GM21825 (cell line): ENCODE measurements around the gene BOD1L2.

Experiments
- ATAC-seq: cut with Tn5 transposase; IDR thresholded peaks from one replicate; pipeline ENCODE4 v1.9.1; 2021; ENCODE audit warnings: mild to moderate bottlenecking, moderate library complexity; ENCODE audit not compliant: unreplicated experiment

The BOD1L2 gene

DNA sequence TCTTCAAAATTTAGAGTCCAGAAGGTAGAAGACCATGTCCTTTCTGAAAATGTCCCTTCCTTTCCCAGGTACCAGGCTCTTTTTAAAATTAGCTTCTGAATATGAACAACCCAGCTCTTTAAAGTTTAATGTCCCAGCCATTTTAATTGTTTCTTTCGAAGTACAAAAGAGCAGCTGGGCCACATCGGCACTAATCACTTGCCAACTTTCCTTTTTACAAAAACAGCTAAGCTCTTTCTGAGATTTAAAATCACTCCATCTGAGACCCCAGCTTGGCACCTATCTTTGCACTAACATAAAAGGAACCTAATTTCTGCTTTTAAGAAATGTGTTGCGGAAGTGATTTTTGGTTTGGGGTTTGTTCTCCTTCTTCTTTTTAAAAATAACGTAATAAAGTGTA, 2.6 kb downstream of the BOD1L2 start:
- ATAC-seq: no peak

GRCh38 chr18:57150081-57150480, 3.2 kb downstream of the BOD1L2 start:
- no peak for ATAC-seq

GRCh38 chr18:57150828-57151227, 3.9 kb downstream of the BOD1L2 start:
- ATAC-seq: no peak

DNA sequence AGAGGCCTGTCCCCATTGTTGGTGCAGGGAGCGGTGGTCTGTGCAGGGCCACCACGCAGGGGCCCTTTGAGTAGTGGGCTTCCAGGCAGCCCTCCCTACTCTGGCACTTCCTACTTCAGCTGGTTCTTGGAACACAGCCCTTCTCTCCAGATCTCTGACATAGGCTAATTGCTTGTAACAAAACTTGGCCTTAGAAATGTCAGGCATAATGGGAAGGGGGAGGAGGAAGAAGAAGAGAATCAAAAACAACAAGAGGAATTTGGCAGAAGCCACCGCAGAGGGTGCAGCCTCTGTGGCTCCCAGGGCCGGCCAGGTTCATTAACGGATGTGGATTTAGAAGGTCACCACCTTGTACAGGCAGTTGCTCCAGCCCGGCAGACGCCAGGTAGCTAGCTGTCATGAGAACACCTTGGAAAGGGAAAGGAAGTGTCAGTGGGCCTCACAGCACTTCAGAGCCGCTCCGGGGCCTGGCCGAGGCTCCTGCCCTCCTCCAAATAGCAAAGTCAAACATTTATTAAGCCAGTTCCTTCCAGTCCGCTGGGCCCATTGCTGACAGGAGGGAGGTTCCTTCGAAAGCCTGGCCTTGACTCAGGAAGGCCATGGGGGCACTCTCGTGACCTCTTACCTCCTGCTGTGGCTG, 7.4 kb downstream of the BOD1L2 start:
- ATAC-seq: no peak

GRCh38 chr18:57164401-57164800, 17.5 kb downstream of the BOD1L2 start:
- ATAC-seq: no peak

DNA sequence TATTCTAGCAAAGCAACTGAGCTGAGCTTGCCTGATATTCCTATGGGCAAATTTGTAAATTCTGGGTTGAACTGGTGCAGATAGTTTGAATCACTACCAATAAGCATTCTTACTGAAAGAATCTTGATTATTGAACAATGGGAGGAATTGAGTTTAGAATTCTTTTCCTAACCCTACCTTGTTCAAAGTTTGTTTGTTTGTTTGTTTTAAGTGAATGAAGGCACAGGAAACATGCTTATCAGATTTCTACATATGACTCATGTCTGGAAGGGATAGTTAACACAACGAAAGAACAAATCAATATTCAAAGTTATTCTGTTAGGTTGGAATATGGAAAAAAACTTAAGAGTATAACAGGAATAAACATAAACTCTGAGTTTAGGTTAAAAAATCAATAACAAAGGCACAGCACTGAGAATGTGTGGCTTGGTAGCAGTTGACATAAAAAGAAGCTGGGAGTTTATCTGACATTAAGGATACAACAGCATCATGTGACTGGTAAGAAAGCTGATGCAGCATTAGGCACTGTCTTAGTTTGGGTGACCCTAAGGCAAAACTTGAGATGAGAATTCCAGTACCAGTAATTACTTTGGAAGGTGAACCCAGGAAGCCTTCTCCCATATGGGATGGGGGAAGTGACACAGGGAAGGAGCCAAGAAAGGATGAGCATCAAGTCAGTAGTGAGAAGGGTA, 20.9 kb downstream of the BOD1L2 start:
- ATAC-seq: no peak

DNA sequence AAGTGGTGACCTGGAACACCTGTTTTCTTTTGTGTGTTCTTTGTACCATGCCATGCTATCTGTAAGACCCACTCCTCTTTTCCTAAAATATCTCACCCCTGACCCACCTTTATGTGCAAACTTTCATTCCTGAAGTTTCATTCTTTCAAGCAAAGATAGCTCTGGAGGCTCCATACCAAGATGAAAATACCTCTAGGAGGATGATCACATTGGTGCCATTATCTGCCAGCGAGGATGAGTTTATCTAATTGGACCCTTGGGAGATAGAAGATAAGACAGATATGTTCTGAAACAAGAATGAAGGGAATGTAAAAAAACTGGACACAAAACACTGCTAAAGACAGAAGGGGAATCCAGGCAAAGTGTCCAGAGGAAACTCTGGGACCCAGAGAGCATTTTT, 24.1 kb downstream of the BOD1L2 start:
- no peak for ATAC-seq

GRCh38 chr18:57175532-57175931, 28.6 kb downstream of the BOD1L2 start:
- ATAC-seq: no peak

DNA sequence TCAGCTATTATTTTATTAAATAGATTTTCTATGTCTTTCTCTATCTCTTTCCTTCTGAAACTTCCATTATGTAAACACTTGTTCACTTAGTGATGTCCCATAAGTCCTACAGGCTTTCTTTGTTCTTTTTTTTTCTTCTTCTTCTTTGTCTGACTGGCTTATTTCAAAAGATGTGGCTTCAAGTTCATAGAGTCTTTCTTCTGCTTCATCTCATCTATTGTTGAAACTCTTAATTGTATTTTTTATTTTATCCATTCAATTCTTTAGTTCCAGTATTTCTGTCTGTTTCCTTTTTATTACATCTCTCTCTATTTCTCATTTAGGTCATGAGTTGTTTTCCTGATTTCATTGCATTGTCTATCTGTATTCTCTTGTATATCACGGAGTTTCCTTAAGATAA, 38.5 kb downstream of the BOD1L2 start:
- no peak for ATAC-seq

- ATAC-seq: no peak
These were observed 42.1 kb downstream of the BOD1L2 start for GRCh38 chr18:57188851-57189557.

GRCh38 chr18:57190026-57190425, 43.1 kb downstream of the BOD1L2 start:
- ATAC-seq: no peak

DNA sequence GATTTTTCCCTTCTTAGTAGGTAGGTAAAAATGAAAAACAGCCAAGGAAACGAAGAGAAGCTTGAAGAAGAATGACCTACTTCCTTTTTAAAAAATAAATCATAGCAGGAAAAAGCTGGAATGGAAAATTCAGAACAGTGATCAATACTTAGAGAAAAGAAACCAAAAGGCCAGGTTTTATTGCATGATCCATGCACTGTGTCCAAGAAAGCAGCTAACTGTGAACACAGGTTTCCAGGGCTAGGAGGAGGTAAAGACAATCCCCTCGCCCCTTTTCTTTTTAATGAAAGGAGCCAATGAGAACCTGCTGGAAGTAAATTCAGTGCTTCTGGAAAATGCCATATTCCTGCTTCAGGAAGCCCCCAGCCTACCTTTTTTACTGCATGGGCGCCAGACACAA, 47.2 kb downstream of the BOD1L2 start:
- ATAC-seq: no peak

DNA sequence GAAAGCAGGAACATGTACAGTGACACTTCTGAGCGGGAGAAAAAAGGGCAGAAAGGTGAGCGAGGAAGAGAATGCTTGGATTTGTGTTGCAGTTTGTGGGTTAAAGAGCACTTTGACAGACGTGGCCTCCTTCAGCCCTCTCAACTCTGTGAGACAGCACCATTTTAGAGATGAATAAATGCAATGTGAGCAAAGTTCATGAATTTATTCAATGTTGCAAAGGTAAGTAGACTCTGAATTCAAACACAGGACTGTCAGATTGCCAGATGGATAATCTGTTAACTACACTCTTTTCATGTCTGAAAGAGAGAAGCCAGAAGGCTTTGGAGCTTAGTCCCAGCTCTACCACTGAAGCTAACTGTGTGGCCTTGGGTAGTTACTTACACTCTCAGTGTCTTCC, 47.7 kb downstream of the BOD1L2 start:
- no peak for ATAC-seq

- no peak for ATAC-seq
These were observed 48.5 kb downstream of the BOD1L2 start for GRCh38 chr18:57195341-57195740.

DNA sequence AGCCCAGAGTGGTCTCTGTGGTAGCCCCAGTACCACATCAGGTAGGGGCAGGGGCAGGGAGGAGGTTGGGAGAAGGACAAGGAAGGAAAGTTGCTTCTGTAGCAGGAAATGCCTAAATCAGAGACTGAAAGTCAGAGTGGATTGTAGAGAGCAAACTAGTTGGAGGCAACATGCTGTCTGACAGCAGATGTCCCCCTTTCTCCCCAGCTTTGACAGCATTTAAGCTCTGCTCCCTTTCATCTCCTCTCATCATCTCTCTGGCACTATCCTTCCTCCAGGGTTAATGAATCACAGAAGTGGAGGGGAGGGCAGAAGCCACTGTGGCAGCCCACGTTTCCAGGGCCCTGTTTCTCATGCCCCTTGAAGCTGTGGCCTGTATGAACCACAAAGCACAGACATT, 50.4 kb downstream of the BOD1L2 start:
- ATAC-seq: no peak

- ATAC-seq: no peak
These were observed 51.2 kb downstream of the BOD1L2 start for GRCh38 chr18:57198073-57198472.
